T-helper 2 cell treated with Interferon-gamma antibody and Interleukin-4, amounts not matched to agents 100 ng/mL and 5 ng/mL, for 36 hours (primary cell): Measurements from ENCODE around the gene MAD2L1BP. TPM values are rescaled to one million over a fixed set of nuclear protein-coding genes. Genes with fewer than 3 reads are reported as not detected.
"Not testable (repeated sequence)": the region's sequence is repeated elsewhere in the genome, so short reads cannot be mapped to it uniquely, and the experiment has no call there.

Experiments used
- intact Hi-C: fragments of 100-400 bp; cut with micrococcal nuclease; formaldehyde crosslinking; loops from one replicate; pipeline ENCODE4 v1.15.1; 2023
- total RNA-seq: library from RNA; stranded (reverse); gene quantifications from 2 replicates; pipeline ENCODE4 v1.2.3, GENCODE V29; 2022

The MAD2L1BP gene
- total RNA-seq, 1 donor from 2014 or later: 40.1 TPM

DNA sequence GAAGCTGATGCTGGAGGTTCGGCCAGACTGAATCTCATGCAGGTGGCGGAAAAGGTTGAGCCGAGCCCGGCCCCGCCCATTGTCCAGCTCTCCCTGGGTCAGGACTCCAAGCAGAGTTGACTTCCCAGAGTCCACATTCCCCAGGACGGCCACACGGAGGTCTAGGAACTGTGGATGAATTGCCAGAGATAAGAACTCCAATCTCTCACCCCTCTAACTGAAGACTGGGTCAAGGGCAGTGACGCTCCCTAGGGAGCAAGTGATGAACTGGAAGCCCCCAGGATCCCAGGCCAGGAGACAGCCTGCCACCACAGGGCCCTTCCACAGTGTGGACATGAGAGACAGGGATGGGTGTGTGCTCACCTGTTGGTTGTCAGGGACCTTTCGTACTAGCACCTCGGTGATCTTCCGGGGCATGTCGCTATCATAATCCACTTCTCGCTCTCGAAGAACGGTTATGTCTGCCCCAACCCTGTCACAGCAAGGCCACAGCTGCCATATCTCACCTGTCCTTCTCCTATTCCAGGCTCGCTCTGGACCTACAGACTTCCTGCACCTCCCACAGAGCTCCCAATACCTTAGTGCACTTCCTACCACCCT, 10.1 kb upstream of the MAD2L1BP start:
- intact Hi-C loops: loop anchor here (5.0 kb wide), 2 partner anchors 453 to 502 kb away; partner anchors contain the start of genes MRPL14, SRF and TMEM63B

GRCh38 chr6:43627008-43627825, 8.4 kb upstream of the MAD2L1BP start:
- intact Hi-C loops: loop anchor here (5.0 kb wide), 2 partner anchors 455 to 500 kb away; partner anchors contain the start of genes MRPL14, SRF and TMEM63B

DNA sequence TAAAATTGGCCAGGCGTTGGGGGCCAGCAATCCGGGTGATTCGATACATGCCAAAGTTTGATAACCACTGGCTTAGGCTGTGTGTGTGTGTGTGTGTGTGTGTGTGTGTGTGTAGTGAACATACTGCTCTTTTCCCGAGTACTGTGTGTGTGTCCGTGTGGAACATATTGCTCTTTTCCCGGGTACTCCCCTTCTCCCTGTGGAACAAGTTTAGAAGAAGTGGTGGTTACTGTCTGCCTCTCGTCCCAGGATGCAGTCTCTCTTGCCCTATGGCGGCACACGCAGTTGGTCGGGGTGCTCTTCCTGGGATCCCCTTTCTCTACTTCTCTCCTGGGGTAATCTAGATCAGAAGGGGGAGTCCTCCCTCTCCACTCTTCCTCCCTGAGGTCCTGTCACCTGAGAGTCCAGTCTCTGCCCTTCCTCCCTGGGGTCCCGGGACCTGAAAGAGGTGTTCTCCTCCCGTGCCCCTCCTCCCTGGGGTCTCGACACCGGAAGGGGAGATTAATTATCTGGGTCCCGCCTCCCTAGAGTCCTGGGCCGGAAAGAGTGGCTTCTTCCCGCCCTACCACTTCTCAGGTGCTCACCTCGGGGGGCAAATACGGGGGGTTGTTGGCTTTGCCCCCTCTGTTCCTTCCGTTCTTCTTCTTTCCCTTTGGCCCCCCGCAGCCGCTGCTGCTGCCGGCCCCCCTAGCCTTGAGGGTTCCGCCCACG, 7.1 kb upstream of the MAD2L1BP start:
- intact Hi-C loops: loop anchor here (1.0 to 5.0 kb wide), 7 partner anchors 17 to 618 kb away; partner anchors contain the start of genes HSP90AB1, MRPL14, POLH and POLR1C

DNA sequence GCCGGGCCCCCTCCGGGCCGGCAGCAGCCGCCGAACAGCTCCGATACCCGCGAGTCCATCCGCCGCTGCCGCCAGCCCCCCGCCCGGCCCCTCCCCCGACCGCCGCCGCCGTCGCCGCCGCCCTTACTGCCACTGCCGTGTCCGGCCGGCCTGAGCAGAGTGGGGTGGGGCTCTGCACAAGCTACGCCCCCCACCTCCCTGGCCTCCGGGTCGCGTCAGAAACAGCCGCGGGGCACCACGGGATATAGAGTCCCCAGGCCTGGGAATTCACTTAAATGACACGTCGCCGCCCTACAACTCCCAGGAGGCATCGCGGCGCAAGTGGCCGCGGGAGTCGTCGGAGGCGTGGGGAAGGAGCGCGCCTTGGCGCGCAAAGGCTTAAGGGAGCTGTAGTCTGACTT, 6.5 kb upstream of the MAD2L1BP start, which contains the start of gene GTPBP2:
GTPBP2 (minus strand) TSS at position 161 of the 401 bp plus-strand sequence; CDS start at position 59, 102 bp downstream.
- intact Hi-C loops: loop anchor here (1.0 to 5.0 kb wide), 7 partner anchors 16 to 618 kb away; partner anchors contain the start of genes HSP90AB1, MRPL14, POLH and POLR1C

DNA sequence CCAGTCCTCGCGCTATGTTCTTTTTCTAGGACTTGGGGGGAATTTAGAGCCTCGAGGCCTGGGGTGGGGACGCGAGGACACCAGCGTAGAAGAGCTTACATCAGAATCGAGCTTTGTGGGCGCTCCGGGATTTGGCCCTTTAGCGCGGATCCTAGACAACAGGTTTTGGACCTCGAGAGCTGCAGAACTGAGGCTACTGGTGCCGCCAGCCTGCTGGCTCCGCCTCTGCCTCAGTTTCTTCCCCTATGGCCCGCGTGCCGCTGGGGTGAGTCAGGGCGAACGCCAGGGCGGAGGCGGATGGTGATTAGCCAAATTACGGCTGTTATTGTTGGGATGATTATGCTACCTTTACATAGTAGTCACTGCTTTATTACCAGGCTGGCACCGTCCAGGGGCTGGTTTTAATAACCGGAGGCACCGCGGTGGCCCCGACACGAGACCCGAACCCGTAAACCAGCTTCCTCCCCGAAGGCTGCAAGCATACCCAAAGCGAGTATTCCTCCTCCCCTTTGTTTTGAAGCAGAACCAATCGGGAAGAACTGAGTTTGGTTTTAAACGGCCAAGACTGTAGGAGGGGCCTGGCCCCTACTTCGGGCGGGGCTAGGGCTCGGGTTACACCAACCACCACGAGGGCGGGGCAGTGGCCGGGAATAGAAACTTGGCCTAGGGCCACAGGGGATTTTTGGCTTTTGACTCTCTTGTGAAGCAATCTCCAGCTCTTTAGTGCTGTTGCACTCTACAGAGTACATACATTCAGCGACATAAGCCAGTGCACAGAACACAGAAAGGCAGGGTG, 5.9 kb upstream of the MAD2L1BP start:
- intact Hi-C loops: loop anchor here (1.0 to 5.0 kb wide), 8 partner anchors 16 to 617 kb away; partner anchors contain the start of genes HSP90AB1, MRPL14, POLH and POLR1C

DNA sequence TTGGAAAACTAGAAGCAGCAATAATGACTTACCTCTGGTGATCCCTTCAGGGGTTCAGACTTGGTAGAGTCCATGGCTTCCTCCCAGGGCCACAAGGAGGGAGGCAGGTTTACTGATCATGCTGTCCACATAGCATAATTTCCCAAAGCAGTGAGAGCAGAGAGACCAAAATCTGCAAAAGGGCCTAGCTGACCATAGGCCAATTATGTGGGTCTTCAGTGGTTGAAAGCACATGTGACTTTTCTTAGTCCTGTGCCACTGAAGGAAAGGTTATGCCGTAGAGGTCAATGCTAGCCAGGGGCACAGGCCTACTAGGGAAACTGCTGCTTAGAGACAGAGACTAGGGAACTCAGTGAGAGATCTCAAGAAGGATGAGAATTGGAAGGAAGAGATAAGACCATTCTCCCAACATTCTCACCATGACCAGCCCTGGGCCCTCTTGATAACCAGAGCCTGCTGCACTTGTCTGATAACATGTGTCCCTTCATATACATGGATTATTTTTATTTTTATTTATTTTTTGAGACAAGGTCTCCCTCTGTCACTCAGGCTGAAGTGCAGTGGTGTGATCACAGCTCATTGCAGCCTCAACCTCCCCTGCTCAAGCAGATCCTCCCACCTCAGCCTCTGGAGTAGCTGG, 4.5 kb upstream of the MAD2L1BP start:
- intact Hi-C loops: loop anchor here (5.0 kb wide), 1 partner anchor 36 kb away; no protein-coding TSS in a partner anchor

- intact Hi-C loops: loop anchor here (5.0 kb wide), 1 partner anchor 34 kb away; no protein-coding TSS in a partner anchor
These were observed 2.6 kb upstream of the MAD2L1BP start for GRCh38 chr6:43633002-43633401.

DNA sequence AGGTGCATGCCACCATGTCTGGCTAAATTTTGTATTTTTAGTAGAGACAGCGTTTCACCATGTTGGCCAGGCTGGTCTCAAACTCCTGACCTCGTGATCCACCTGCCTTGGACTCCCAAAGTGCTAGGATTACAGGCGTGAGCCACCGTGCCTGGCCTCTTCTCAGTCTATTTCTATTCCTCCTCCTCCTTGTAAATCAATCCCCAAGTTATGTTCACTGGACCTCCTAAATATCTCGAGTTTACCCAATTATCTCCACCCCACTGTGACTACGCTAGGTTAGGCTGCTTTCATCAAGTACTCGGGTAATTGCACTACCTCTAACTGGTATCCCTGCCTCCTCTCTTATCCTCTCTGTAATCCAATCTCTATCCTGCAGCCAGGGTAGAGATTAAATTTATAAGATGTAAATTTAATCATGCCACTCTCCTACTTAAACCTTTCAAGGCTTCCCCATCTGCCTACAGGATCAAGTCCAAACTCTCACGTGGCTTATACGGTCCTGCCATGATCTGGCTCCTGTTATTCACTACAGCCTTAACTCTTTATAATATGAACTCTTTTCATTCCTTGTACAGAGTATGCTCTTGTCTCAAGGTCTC, 837 bp upstream of the MAD2L1BP start:
- intact Hi-C loops: loop anchor here (5.0 kb wide), 1 partner anchor 32 kb away; no protein-coding TSS in a partner anchor

- intact Hi-C loops: no loop called here
These were observed 644 bp downstream of the MAD2L1BP start for GRCh38 chr6:43636308-43636659.

GRCh38 chr6:43639984-43640800, 4.6 kb downstream of the MAD2L1BP start:
- intact Hi-C loops: no loop called here

GRCh38 chr6:43644940-43645612, 9.4 kb downstream of the MAD2L1BP start, which contains the start of gene RSPH9:
TSS of gene RSPH9 (plus strand) at chr6:43645036. CDS start at chr6:43645099, 63 bp downstream.
- intact Hi-C loops: loop anchor here (1.0 kb wide), 1 partner anchor 16 kb away; the partner anchor contains the start of gene GTPBP2

- intact Hi-C loops: loop anchor here (1.0 kb wide), 1 partner anchor 16 kb away; the partner anchor contains the start of gene GTPBP2
These were observed 9.9 kb downstream of the MAD2L1BP start for GRCh38 chr6:43645613-43645964.

GRCh38 chr6:43647613-43648012, 12.0 kb downstream of the MAD2L1BP start:
- intact Hi-C loops: no loop called here

GRCh38 chr6:43648248-43648647, 12.6 kb downstream of the MAD2L1BP start:
- intact Hi-C loops: no loop called here

- intact Hi-C loops: not testable (repeated sequence)
These were observed 17.2 kb downstream of the MAD2L1BP start for GRCh38 chr6:43652822-43653221.

- intact Hi-C loops: no loop called here
These were observed 21.7 kb downstream of the MAD2L1BP start for GRCh38 chr6:43657221-43657802.

DNA sequence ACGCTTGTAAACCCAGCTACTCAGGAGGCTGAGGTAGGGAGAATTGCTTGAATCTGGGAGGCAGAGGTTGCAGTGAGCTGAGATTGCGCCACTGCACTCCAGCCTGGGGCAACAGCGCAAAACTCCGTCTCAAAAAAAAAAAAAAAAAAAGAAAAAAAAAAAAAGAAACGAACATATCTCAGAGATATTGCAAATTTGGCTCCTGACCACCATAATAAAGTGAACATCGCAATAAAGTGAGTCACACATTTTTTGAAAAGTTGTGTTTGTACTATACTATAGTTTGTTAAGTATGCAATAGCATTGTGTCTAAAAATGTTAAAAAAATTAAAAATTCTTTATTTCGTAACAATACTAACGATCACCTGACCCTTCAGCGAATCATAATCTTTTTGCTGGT, 22.5 kb downstream of the MAD2L1BP start:
- intact Hi-C loops: no loop called here

DNA sequence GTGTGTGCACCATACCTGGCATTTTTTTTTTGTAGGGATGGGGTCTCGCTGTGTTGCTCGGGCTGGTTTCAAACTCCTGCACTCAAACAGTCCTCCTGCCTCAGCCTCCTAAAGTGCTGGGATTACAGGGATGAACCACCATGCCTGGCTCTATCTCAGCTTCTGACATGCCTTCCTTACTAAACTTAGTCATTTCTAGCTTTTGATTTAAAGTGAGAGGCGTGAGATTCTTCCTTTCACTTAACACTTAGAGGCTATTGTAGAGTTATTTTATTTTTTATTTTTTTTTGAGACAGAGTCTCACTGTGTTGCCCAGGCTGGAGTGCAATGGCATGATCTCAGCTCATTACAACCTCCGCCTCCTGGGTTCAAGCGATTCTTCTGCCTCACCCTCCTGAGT, 27.3 kb downstream of the MAD2L1BP start:
- intact Hi-C loops: not testable (repeated sequence)
